Activated T-helper 17 cell treated with anti-CD3 and anti-CD28 coated beads, Interleukin-2, amount 50 U/mL, for 72 hours (primary cell): Measurements from ENCODE around the gene FRMD4A. TPM values are rescaled to one million over a fixed set of nuclear protein-coding genes. Genes with fewer than 3 reads are reported as not detected.
A peak's percentile ranks its signal among the peaks of the same experiment; 100 is the strongest.
"Not testable (repeated sequence)": the region's sequence is repeated elsewhere in the genome, so short reads cannot be mapped to it uniquely, and the experiment has no call there.

Experiments
- ATAC-seq: fragments of 150-1000 bp; cut with Tn5 transposase; replicated peaks from 2 replicates; pipeline ENCODE4 v1.10.0; 2021; ENCODE audit warnings: mild to moderate bottlenecking, moderate library complexity
- H3K27ac Mint-ChIP-seq: one replicate; pipeline ENCODE4 v1.8.0; 2022; ENCODE audit warnings: mixed read lengths
- H3K27me3 Mint-ChIP-seq: one replicate; pipeline ENCODE4 v1.8.0; 2022; ENCODE audit warnings: mixed read lengths
- H3K36me3 Mint-ChIP-seq: one replicate; pipeline ENCODE4 v1.8.0; 2022; ENCODE audit warnings: low read depth, mild to moderate bottlenecking, mixed read lengths
- H3K4me1 Mint-ChIP-seq: one replicate; pipeline ENCODE4 v1.8.0; 2022; ENCODE audit warnings: mixed read lengths
- H3K4me3 Mint-ChIP-seq: one replicate; pipeline ENCODE4 v1.8.0; 2022; ENCODE audit warnings: mild to moderate bottlenecking, mixed read lengths
- H3K9me3 Mint-ChIP-seq: one replicate; pipeline ENCODE4 v1.8.0; 2022; ENCODE audit warnings: mixed read lengths
- total RNA-seq, 2 donors: library from RNA; stranded (reverse); gene quantifications; one replicate each; pipeline ENCODE4 v1.2.3, GENCODE V29; 2022

The FRMD4A gene
- total RNA-seq, 2 donors from 2014 or later: 0.69 to 2.0 TPM

DNA sequence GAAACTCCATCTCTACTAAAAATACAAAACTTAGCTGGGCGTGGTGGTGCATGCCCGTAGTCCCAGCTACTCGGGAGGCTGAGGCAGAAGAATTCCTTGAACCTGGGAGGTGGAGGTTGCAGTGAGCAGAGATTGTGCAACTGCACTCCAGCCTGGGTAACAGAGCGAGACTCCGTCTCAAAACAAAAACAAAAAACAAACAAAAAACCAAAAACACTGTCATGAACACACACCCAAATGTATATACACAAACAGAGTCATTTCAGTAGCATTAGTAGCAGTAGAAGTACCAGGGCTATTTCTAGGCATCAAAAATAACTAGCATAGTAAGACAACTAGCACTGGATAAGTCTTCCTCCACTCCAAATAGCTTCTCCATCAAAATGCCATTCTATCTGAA lies 263.1 kb downstream of the FRMD4A start:
- ATAC-seq, H3K4me1 Mint-ChIP-seq, H3K36me3 Mint-ChIP-seq, H3K4me3 Mint-ChIP-seq, H3K9me3 Mint-ChIP-seq, H3K27ac Mint-ChIP-seq: not testable (repeated sequence)
- peaks cover 14% of the 10 kb centered on the region for H3K27me3 Mint-ChIP-seq

DNA sequence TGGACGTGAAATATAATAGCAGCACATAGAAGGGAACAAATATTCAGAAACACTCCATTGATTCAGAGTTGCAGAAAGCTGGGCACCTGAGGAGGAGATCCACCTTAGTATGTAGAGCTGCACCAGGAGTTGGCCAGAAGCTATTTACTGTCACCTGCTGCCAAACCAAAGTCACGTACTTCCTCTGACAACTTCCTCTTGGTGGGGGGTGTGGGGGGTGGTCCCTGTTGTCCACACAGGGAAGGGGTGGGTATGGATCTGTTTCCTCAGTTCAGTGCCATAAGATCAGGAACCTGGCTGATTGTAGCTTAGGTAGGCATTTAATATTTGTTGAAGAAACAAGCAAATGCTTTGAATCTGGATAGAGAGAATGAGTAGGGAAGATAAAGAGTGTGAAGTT lies 264.6 kb downstream of the FRMD4A start:
- Mint-ChIP-seq H3K4me3 (no peak overlapping the region), H3K27me3 (peaks cover 14% of the 10 kb centered on the region), H3K9me3 (peaks cover 5% of the 10 kb centered on the region), H3K36me3 (no peaks in the 10 kb centered on the region), H3K27ac (no peak overlapping the region), H3K4me1 (no peaks in the 10 kb centered on the region)
- ATAC-seq: no peak

GRCh38 chr10:14063531-14064285 lies 267.0 kb downstream of the FRMD4A start:
- Mint-ChIP-seq H3K36me3 (no peaks in the 10 kb centered on the region), H3K9me3 (peaks cover 5% of the 10 kb centered on the region), H3K4me3 (no peak overlapping the region), H3K27me3 (peaks cover 6% of the 10 kb centered on the region), H3K4me1 (no peaks in the 10 kb centered on the region), H3K27ac (no peak overlapping the region)
- ATAC-seq: no peak

GRCh38 chr10:14062528-14063260 lies 268.0 kb downstream of the FRMD4A start:
- H3K27ac Mint-ChIP-seq: no peak overlapping the region
- H3K27me3 Mint-ChIP-seq: peaks cover 6% of the 10 kb centered on the region
- no peak for ATAC-seq
- H3K4me3 Mint-ChIP-seq: no peak overlapping the region
- H3K36me3 Mint-ChIP-seq: no peaks in the 10 kb centered on the region
- peaks cover 5% of the 10 kb centered on the region for H3K9me3 Mint-ChIP-seq
- H3K4me1 Mint-ChIP-seq: no peaks in the 10 kb centered on the region

GRCh38 chr10:14060320-14061070 lies 270.2 kb downstream of the FRMD4A start:
- Mint-ChIP-seq H3K27me3 (peaks cover under 1% of the 10 kb centered on the region), H3K36me3 (no peaks in the 10 kb centered on the region), H3K9me3 (no peaks in the 10 kb centered on the region), H3K4me1 (no peaks in the 10 kb centered on the region), H3K4me3 (no peak overlapping the region), H3K27ac (no peak overlapping the region)
- no peak for ATAC-seq

DNA sequence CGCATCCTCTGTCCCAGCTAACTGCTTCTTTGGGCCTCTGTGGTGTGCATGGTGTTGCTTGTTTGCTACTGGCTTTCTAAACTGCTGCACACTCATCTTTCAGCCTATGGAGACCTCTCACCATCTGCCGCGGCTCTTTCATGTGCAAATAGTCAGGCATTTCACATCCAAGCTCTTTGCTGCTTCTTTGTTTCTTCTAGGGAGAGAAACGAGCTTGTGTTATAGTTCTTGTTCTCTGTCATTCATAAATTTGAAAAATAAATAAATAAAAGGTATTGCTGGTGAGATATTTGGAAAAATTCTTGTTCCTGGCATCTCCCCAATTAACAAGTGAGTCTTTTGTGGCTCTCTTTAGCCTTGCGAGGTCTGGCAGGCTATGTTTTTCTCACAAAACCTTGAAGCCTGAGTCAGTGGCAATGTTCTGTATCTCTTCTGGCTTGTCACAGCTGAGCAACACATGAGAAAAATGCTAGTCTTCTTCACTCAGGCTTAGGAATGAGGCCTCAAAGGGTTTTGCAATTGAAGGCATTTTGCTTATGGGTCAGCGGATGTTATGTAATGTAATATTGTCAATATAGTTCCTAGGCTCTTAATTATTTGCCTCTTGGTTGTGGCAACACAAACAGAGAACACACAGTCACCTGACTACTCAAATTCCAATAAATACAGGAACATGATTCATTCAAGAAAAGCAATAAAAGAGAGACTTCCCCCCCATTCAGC lies 274.0 kb downstream of the FRMD4A start:
- H3K4me1 Mint-ChIP-seq: no peaks in the 10 kb centered on the region
- H3K36me3 Mint-ChIP-seq: no peaks in the 10 kb centered on the region
- H3K9me3 Mint-ChIP-seq: peaks cover 3% of the 10 kb centered on the region
- no peak for ATAC-seq
- H3K27ac Mint-ChIP-seq: no peak overlapping the region
- peaks cover 3% of the 10 kb centered on the region for H3K27me3 Mint-ChIP-seq
- no peak overlapping the region for H3K4me3 Mint-ChIP-seq

DNA sequence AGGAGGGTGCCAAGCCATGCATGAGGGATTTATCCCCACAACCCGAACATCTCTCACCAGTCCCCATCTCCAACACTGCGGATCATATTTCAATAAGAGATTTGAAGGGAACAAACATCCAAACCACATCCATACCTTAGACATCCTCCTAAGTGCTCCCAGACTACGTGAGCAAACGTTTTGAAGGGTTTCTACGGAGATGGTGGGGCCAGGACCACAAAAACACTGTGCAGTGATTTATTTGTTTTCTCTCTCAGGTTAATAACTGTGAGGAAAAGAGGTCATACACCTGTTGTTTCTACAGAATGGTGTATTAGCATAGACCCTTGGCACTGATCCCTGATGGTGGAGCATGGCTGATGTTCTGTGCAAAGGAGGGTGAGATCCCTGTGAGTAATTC lies 277.8 kb downstream of the FRMD4A start:
- Mint-ChIP-seq H3K27me3 (peaks cover 7% of the 10 kb centered on the region), H3K9me3 (peaks cover 6% of the 10 kb centered on the region), H3K4me1 (no peaks in the 10 kb centered on the region), H3K27ac (no peak overlapping the region), H3K36me3 (no peaks in the 10 kb centered on the region), H3K4me3 (no peak overlapping the region)
- ATAC-seq: no peak

- Mint-ChIP-seq H3K27ac (no peak overlapping the region), H3K4me3 (no peak overlapping the region), H3K36me3 (no peaks in the 10 kb centered on the region), H3K27me3 (peaks cover 7% of the 10 kb centered on the region), H3K4me1 (no peaks in the 10 kb centered on the region), H3K9me3 (peaks cover 6% of the 10 kb centered on the region)
- no peak for ATAC-seq
Observed at GRCh38 chr10:14050598-14050997, 280.1 kb downstream of the FRMD4A start.

DNA sequence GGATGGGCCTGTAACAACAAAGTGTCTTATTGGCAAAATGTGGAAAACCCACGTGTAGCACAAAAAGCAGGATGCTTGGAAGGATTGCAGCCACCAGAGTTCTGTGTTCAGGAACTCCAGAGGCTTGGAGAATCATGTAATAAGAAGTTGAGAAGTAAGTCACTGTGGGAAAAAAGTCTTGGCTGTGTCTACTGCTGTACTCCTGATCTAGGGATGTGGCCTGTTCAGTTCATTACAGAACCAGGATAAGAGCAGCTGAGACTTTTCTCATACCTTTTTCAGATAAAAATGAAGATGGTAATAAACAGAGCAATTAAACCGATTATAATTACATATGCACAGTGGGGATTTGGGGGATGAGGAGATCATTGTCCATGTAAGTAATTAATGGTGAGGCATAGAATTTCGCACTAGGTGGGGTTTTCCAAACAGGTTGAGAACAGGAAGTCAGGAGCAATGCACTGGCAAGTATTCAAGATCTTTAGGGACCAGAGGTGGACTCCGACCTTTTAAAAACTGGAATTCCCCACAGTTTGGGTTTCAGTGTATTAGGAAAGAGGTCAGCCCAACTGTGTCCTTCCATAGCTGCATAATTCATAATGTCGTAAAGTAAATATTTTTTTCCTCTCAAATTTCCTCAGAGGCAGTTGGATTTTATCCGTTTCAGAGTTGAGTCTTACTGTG lies 281.7 kb downstream of the FRMD4A start:
- ATAC-seq: no peak
- H3K27me3 Mint-ChIP-seq: peaks cover 4% of the 10 kb centered on the region
- H3K4me1 Mint-ChIP-seq: no peaks in the 10 kb centered on the region
- H3K4me3 Mint-ChIP-seq: no peak overlapping the region
- no peaks in the 10 kb centered on the region for H3K36me3 Mint-ChIP-seq
- peaks cover 3% of the 10 kb centered on the region for H3K9me3 Mint-ChIP-seq
- H3K27ac Mint-ChIP-seq: no peak overlapping the region

GRCh38 chr10:14047431-14047830 lies 283.3 kb downstream of the FRMD4A start:
- Mint-ChIP-seq H3K27me3 (peaks cover 4% of the 10 kb centered on the region), H3K4me1 (no peaks in the 10 kb centered on the region), H3K4me3 (no peak overlapping the region), H3K9me3 (peaks cover 3% of the 10 kb centered on the region), H3K27ac (no peak overlapping the region), H3K36me3 (no peaks in the 10 kb centered on the region)
- ATAC-seq: peak; percentile 9

DNA sequence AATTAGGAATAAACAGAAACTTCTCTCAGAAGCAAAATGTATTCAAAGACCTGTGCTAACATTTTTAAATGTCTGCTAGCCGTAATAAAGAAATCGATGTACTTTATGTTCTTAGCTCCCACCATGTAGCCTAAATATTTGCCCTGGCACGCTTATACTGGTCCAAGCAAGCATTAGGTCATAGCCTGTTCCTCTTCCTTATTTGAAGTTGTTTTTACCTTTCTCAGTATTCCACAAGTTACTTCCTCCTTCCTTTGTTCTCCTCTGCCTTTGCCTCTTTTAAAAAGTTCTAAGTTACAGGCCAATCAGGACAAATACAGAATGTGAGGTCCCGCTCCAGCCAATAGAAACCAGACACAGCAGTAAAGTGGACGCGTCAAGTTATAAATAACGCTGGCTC lies 288.7 kb downstream of the FRMD4A start:
- H3K4me1 Mint-ChIP-seq, H3K36me3 Mint-ChIP-seq, H3K27me3 Mint-ChIP-seq, ATAC-seq, H3K4me3 Mint-ChIP-seq, H3K9me3 Mint-ChIP-seq, H3K27ac Mint-ChIP-seq: not testable (repeated sequence)

DNA sequence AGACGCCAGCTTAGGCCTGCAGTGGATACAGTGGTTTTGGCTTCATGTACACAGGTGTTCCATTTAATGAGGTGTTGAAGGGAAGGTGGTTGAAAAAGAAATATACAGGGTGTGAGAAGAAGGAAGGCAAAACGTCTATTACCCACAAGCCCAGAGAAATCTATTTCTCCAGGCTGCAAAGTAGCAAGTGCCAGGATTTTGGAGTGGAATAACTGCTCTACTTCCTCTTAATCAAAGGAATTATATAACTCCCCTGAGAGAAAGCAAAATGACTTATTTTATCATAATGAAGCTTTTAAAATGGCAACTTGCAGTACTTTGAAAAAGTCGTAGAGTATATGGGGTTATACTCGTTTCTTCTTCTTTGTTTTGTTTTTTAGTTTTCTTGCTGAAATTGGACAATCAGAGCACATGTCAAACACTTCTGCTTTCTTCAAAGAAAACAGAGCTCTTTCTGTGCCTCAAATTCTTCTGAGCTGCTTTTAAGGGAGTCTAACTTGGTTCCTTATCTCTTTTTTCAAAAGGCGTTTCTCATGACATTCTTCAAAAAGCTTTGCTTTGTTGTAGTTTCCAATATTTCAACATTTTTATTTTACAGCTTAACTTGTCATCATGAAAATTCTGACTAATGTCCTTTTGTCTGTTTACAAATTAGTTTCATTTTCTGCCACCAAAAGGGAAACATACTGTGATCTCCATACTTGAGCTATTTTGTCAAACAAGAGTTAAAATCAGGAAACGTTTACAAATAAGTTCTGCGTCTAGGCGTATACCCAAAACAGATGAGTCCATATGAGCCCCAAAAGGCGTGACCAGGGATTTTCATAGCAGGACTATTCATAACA lies 289.7 kb downstream of the FRMD4A start:
- peak; percentile 35 for ATAC-seq
- peak overlapping the region; percentile 33 for H3K27ac Mint-ChIP-seq
- H3K4me1 Mint-ChIP-seq: peaks cover 5% of the 10 kb centered on the region
- H3K27me3 Mint-ChIP-seq: no peaks in the 10 kb centered on the region
- no peaks in the 10 kb centered on the region for H3K9me3 Mint-ChIP-seq
- no peaks in the 10 kb centered on the region for H3K36me3 Mint-ChIP-seq
- no peak overlapping the region for H3K4me3 Mint-ChIP-seq

DNA sequence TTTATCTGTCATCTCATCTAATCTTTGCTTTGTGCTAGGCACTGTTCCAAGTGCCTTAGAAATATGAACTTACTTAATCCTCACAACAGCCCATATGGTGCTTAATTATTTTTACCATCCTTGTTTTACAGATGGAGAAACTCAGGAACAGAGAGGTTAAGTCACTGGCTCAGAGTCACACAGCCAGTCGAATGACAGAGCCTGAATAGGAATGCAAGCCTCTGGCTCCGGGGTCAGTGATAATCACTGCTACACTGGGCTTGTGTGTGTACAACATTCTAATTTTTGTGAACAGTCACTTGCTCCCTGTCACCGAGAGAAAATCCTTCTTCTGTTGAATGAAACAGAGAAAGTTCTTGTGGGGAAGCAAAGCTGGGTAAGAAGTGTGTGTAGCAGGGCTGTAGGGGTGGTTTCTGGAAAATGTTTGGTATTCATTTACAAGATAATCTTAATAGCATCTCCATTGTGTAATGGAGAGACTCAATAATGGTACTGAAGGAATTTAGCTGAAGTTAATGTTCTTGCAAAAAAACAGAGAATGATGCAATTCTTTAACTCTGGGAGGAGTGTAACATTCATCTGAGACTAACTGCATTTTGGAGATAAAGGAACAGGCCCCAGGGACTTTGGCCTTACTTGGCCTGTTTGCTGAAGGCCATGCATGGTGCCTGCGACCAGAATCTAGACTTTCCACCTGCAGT lies 290.6 kb downstream of the FRMD4A start:
- H3K4me1 Mint-ChIP-seq: peaks cover 5% of the 10 kb centered on the region
- no peaks in the 10 kb centered on the region for H3K9me3 Mint-ChIP-seq
- no peak for ATAC-seq
- H3K27me3 Mint-ChIP-seq: no peaks in the 10 kb centered on the region
- no peak overlapping the region for H3K27ac Mint-ChIP-seq
- H3K4me3 Mint-ChIP-seq: no peak overlapping the region
- H3K36me3 Mint-ChIP-seq: no peaks in the 10 kb centered on the region
